Stimulated activated CD4-positive, alpha-beta T cell treated with anti-CD3 and anti-CD28 coated beads, Interleukin-2, amount 100 ng/mL, for 4 hours (primary cell): ENCODE measurements around the gene BTG2.

Experiments
- DNase-seq: peaks from one replicate; pipeline ENCODE4 v3.0.0-alpha.2; 2020; ENCODE audit warnings: low read depth

Gene BTG2

DNA sequence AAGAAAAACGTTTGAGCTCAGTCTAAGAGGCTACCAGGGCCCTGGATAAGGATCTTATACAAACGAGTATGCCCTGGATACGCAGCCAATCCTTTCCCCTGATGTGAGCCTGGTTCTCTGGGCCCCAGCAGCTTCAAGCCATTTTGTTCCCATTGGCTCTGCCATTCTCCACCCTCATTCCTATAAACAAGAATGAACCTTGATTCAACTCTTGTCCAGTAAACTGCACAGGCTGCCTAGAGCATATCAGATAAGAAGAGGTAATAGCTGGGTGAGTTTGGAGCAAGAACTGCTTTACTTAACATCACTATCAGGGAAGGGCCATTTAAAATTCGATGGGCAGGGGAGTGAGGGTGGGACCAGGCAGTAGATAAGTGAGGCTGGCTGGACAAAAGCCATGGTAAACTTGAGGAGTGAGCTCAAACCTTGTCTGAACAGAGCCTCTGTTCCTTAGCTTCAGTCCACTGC is 11.3 kb downstream of the BTG2 start:
- DNase-seq, result no peak

DNA sequence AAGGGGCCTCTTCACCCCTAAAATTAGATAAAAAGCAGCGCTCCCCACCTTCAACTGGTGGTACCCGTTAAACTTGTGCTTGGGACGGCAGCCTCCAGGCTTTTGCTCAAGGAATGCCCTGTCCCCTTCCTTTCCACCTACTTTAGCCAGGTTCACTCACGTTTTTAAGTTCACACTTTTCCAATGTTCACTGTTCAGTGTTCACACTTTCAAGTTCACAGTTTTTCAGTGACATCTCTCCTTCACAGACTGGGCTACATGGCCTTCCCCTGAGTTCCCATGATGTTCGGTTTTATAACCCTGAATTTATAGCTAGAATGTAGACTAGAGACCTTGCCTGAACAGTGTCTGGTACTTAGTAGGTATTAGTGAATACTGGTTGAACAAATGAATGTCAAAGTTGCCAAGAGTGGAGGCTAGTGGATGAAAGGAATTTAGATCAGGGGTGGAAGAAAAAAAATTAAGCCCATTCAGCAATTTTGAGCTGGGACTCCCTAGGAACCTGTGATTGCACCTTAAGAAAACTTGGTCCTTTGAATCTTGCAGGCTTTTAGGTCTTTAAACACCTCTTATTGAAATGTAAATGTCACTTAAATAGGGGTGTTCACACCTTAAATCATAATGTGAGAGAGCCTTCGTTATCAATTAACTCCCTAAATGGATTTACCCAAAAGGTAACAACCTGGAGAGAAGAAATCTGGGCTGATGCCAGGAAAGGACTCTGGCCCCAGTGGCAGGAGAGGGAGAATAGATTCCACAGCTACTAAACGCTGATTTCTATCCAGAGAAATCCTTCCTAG is 12.3 kb downstream of the BTG2 start:
- no peak for DNase-seq

DNA sequence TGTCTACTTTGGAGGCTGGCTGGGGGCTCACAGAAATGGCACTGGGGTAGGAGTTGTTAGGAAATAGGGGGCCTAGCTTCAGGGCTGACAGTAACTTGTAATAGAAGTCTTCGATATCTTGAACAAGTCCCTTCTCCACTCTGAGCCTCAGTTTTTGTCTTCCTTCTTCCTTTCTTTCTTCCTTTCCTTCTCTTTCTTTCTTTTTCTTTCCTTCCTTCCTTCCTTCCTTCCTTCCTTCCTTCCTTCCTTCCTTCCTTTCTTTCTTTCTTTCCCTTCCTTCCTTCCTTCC is 12.9 kb downstream of the BTG2 start:
- no peak for DNase-seq

DNA sequence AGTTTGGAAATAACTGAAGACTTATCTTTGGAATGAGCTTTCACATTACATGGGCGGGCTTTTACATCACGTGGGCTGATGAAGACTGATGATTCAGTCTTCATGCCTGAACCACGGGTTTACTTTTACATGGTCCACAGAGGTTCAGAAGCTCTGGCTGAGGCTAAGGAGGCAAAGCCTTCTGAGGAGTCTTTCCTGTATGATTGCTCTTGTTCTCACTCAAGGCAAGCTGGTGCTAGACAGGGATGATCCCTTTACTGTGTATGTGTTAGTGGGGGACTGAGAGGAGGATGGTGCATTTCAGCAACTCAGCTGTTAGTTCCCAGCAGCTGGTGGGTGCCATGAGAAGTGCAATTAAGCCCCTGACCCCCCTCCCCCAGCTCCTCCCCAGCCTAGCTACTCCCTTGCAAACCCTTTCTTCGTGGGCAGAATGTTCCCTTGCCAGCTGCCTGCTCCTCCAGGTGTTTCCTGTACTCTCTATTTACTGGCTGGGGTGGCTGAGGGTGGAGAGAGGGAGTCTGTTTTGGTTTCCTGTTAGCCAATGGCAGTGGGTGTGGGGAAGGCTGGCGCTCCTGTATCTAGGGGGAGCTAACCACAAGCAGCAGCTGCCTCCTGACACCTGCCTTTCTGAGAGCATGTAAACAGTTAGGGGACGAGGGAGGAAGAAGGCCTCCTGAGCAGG is 15.4 kb downstream of the BTG2 start:
- DNase-seq, result no peak

DNA sequence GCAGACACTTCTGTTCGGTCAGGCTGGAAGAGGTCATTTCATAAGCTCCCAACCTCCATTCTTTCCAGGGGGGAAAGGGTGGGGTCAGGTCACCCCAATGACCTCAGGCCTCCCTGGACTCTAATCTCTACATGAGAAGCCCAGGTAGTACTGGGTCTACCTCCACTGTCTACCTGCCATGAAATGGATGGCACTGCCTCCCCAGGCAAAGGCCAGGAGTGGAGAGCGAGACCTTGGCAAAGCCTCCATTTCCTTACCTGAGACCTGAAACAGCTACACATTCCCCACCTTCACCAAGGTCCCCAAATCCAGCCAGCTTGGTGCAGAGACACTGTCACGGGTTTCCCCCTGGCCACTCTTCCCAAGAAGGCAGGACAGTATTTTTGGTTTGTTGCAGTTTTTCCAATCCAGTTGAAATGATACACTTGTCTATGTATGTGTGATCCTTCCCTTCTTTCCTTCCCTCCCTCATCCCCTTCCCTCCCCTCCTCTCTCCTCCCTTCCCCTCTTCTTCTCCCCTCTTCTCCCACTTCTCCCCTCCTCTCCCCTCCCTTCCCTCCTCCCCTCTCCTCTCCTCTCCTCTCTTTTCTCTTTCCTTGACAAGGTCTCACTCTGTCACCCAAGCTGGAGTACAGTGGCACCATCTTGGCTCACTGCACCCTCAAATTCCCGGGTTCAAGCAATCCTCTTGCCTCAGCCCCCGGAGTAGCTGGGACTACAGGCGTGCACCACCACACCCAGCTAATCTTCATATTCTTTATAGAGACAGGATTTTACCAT is 16.1 kb downstream of the BTG2 start:
- no peak for DNase-seq

- DNase-seq, result no peak
These were observed 17.3 kb downstream of the BTG2 start for GRCh38 chr1:203322500-203323179.

DNA sequence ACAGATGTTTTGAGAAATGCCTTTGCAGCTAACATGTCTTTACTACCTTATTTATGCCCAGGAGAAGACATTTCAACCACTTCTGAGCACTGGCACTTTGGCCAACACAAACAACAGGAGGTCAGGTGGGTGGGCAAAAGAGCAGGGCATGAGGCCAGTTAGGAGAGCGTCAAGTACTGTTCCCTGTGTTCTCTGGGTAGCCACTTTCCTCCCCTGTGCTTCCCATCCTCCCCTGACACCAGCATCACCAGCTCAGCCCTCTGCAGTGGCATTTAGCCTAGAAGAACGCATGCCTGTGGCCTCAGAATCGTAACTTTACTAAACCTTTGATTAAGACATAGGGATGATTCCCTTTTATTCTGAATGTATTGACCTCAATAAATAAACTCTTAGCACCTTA is 18.3 kb downstream of the BTG2 start:
- no peak for DNase-seq

DNA sequence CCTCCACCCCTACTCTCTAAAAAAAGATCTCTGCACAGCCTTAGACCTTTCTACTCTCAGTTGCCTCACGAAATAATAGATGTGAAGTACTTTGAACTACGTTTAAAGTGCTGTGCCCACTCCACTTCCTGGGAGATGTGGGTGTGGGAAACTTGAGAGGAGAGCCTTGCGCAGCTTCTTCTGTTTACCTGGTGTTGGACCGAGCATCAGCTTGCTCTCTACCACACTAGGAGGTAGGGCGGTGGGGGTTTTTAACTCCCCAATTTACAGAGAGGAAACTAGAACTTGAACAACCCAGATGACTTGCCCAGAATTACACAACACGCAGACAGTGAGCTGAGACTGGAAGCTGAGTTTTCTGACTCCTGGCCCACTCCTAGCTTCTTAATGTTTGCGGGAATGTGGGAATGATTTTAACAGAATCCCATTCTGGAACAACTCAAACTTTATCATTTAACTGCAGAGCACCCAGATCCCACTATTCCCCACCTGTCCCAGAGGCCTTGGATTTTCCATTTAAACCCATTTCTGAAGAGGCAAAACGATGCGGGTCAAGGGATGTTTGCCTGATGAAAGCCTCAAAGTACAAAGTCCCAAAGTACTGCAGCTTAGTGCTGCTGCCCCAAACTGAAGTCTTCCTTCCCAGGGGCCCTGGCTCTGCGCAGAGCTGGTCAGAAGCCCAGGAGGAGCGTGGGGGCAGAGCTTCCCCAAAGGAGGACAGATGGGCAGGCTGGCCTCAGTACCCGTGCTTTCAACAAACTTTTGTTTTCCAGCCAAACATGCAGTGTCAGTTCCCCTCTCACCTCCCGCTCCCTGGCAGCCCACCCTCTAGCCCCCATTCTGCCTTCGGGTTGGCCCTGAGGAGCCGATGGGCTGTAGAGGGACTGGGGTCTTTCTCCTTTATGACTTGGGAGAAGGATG is 19.0 kb downstream of the BTG2 start:
- DNase-seq, result no peak

GRCh38 chr1:203325026-203325417 is 19.7 kb downstream of the BTG2 start:
- no peak for DNase-seq

- no peak for DNase-seq
These were observed 20.2 kb downstream of the BTG2 start for GRCh38 chr1:203325418-203326091.

DNA sequence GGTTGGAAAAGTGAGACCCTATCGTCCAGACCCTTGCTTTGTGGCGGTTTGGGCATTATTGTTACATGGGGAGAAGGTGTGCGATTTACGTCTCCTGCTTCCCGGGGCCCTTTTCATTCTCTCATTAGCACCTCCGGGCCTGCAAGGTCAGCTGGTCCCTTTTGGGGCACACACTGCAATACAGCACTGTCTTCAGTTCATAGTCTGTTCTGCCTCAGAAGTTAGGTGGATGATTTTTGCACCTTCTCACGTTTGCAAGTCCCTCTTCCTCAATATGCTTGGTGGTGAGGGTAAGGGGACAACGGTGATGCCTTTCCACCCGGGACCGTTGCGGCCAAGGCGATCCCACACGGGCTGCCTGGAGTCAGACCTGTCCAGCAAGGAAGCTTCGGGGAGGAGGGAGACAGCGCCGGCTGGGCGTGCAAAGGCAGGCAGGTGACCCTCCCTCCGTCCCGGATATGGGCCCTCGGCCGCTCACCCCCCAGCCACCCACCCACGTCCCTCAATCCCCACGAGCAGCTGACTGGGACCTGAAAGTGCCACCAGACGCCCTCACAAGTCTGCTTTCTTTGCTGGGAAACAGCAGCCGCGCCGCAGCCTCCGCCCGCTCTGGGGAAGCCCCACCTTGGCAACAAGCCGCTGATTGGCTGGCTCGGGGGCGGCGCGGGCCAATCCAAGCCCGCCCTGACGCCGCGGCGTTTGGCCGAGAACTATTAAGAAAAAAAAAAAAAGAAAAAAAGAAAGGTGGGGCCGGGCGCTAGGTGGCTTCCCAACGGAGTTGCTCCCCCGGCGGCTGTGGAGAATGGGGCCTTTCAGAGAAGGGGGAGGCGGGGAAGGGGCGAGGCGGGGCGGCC is 21.7 kb downstream of the BTG2 start:
- peak; percentile 91 for DNase-seq

GRCh38 chr1:203327684-203328457 is 22.6 kb downstream of the BTG2 start:
- DNase-seq, result no peak

GRCh38 chr1:203328714-203329122 is 23.4 kb downstream of the BTG2 start:
- DNase-seq, result no peak

- no peak for DNase-seq
These were observed 25.9 kb downstream of the BTG2 start for GRCh38 chr1:203331224-203331623.

GRCh38 chr1:203335503-203335902 is 30.2 kb downstream of the BTG2 start:
- DNase-seq, result no peak

GRCh38 chr1:203336097-203336496 is 30.8 kb downstream of the BTG2 start:
- no peak for DNase-seq

DNA sequence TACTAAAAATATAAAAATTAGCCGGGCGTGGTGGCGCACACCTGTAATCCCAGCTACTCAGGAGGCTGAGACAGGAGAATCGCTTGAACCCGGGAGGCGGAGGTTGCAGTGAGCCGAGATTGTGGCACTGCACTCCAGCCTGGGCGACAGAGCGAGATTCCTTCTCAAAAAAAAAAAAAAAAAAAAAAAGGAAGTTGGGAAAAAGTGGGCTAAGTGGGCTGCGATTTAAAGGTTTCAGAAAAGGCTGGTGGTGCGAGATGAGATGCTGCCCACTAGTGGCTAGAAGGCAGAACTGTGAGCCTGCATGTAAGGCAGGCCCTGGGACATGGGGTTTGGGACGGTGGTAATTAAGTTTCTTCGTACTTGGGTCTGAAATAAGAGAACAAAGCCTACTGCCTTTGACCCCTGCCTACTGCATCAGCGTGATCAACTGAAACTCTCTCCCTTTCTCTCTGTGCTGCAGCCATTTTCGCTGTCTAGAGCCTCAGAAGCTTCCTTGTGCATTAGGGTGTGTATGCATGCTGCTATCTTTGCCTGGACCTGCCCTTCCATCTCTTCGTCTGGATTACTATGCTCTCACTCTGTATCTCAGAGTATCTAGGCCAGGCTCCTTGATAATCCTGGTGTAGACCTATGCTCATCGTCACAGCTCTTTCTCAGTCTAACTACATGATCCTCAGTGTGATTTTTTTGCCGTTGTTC is 33.2 kb downstream of the BTG2 start:
- DNase-seq, result peak; percentile 35

GRCh38 chr1:203340112-203340790 is 34.9 kb downstream of the BTG2 start:
- DNase-seq, result peak; percentile 48
